Activated CD8-positive, alpha-beta memory T cell treated with anti-CD3 and anti-CD28 coated beads for 1 hour (primary cell): ENCODE results near the gene TNFRSF1A.
A peak's percentile ranks its signal among the peaks of the same experiment; 100 is the strongest.
"Not testable (repeated sequence)": the region's sequence is repeated elsewhere in the genome, so short reads cannot be mapped to it uniquely, and the experiment has no call there.

ENCODE experiments used
- DNase-seq, 2 donors: peaks; one replicate each; pipeline ENCODE4 v3.0.0-alpha.2; 2020; ENCODE audit warnings: low read depth in 1 of 2; ENCODE audit errors: extremely low read depth in 1 of 2

TNFRSF1A gene

GRCh38 chr12:6338536-6338935, 3.3 kb downstream of the TNFRSF1A start:
- DNase-seq: not testable (repeated sequence)

- DNase-seq: no peak
Measured at GRCh38 chr12:6337958-6338433, 3.9 kb downstream of the TNFRSF1A start.

GRCh38 chr12:6336889-6337853, 4.7 kb downstream of the TNFRSF1A start:
- DNase-seq: peak; percentile 28 to 49

- no peak for DNase-seq
Measured at GRCh38 chr12:6336079-6336888, 5.6 kb downstream of the TNFRSF1A start.

GRCh38 chr12:6335451-6336078, 6.3 kb downstream of the TNFRSF1A start:
- peak; percentile 68 to 83 for DNase-seq

- DNase-seq: no peak
Measured at GRCh38 chr12:6334940-6335450, 6.9 kb downstream of the TNFRSF1A start.

- no peak for DNase-seq
Measured at GRCh38 chr12:6334359-6334758, 7.5 kb downstream of the TNFRSF1A start.

- no peak for DNase-seq
Measured at GRCh38 chr12:6333566-6333965, 8.3 kb downstream of the TNFRSF1A start.

GRCh38 chr12:6333029-6333428, 8.8 kb downstream of the TNFRSF1A start:
- DNase-seq: no peak

GRCh38 chr12:6332459-6332858, 9.4 kb downstream of the TNFRSF1A start:
- no peak for DNase-seq

- DNase-seq: no peak
Measured at GRCh38 chr12:6330999-6331714, 10.7 kb downstream of the TNFRSF1A start.

- no peak for DNase-seq
Measured at GRCh38 chr12:6330192-6330591, 11.7 kb downstream of the TNFRSF1A start.

GRCh38 chr12:6329703-6330064, 12.2 kb downstream of the TNFRSF1A start:
- no peak for DNase-seq

GRCh38 chr12:6328945-6329702, 12.8 kb downstream of the TNFRSF1A start:
- no peak for DNase-seq

- no peak for DNase-seq
Measured at GRCh38 chr12:6328045-6328779, 13.7 kb downstream of the TNFRSF1A start.

GRCh38 chr12:6327229-6328041, 14.4 kb downstream of the TNFRSF1A start:
- no peak for DNase-seq

- no peak for DNase-seq
Measured at GRCh38 chr12:6326316-6327228, 15.3 kb downstream of the TNFRSF1A start.
